Femur (tissue), 1 donor: Measurements from ENCODE around the gene INO80B.
"Not testable (repeated sequence)": the region's sequence is repeated elsewhere in the genome, so short reads cannot be mapped to it uniquely, and the experiment has no call there.

ENCODE experiments used
- DNase-seq: peaks from one replicate; pipeline ENCODE4 v3.0.0-alpha.2; 2017

INO80B gene

DNA sequence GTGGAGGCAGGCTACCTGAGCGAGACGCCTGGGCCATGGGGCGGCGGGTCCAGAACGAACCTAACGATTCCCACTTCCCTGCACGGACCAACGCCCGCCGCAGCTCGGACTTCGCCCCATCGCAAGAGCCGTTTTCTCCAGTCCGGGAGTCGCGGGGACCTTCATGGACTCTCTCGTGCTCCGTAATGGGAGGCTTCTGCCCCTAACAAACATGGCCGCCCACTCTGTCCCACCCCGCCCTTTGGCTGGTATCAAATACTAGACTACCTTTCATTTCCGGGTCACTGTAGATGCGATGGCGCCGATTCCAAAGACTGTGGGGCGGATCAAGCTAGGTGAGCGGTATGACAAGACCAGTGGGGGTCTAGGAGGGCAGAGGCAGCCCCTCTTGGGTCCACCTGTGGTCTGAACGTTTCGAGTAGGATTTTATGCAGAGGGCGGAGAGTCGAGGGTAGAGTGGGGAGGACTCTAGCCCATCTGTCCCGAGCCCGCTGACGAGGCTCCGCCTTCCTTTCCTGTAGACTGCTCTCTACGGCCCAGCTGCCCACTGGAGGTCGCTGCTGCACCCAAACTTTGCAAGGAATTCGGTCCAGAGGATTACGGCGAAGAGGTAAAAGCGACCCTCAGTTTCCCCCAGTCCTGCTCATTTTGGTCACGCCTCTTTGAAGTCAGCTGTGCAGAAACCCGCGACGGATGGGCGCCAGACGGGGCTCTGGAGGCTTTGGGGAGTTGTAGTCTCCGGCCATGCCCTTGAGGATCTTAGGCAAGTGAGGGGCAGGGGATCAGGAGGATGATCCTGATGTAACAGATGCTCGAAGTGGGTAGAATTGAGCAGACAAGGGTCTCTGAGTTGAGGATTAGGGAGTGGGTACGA lies 28.2 kb downstream of the INO80B start, which contains the start of the genes CCDC142 and TTC31:
Gene CCDC142, minus strand, starts transcription at position 198 of the 874 bp plus-strand sequence. Its CDS starts 161 bp downstream, at position 37.
Gene TTC31, plus strand, starts transcription at position 281 of the 874 bp plus-strand sequence. Its CDS starts 15 bp downstream, at position 296.
- DNase-seq = peak; percentile 98

DNA sequence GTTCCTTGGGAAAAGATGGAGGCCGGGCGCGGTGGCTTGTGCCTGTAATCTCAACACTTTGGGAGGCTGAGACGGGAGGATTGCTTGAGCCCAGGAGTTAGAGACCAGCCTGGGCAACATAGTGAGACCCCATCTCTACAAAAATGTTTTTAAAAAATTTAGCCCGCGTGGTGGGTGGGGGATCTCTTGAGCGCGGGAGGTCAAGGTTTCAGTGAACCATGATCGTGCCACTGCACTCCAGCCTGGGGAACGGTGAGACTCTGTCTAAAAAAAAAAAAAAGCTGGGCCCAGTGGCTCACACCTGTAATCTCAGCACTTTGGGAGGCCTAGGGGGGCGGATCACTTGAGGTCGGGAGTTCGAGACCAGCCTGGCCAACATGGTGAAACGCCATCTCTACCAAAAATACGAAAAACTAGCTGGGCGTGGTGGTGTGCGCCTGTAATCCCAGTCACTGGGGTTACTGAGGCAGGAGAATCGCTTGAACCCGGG lies 28.8 kb downstream of the INO80B start:
- DNase-seq = not testable (repeated sequence)

DNA sequence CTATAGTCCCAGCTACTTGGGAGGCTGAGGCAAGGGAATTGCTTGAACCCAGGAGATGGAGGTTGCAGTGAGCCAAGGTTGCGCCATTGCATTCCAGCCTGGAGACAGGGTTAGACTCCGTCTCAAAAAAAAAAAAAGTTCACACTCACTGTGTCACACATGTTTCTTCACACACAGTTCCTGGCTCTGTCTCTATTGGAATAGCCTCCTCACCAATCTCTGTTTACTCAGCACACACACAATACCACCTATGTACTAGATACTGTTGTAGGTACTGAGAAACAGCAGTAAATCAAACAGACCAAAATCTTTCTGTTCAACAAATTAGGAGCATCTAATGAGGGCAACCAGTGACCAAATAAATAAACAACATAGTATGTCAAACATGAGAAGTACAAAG lies 31.3 kb downstream of the INO80B start:
- DNase-seq = no peak

DNA sequence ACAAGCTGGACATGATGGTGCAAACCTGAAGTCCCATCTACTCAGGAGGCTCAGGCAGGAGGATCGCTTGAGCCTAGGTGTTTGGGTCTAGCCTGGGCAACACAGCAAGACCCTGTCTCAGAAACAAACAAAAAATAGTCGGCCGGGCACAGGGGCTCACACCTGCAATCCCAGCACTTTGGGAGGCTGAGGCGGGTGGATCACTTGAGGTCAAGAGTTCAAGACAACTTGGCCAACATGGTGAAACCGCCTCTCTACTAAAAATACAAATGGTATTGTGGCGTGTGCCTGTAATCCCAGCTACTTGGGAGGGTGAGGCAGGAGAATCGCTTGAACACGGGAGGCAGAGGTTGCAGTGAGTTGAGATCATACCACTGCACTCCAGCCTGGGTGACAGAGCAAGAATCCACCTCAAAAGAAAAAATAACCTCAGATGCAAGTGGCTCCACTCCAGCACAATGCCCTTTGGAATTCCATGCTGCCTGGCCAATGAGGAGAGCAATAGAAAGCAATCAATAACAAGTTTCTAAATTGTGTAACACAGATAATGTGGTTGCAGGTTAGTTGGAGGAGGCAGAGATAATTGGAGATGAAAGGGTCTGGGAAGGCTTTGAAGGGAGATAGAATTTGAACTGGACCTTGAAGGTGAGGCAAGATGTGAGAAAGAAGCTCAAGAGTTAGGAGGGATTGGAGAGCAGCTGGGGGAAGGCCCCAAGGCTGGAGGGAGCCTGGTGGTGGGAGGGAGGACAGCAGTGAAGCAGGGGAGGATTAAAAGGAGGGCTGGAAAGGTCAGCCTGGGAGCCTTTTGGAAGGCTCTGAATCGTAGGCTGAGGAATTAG lies 34.0 kb downstream of the INO80B start:
- no peak for DNase-seq

DNA sequence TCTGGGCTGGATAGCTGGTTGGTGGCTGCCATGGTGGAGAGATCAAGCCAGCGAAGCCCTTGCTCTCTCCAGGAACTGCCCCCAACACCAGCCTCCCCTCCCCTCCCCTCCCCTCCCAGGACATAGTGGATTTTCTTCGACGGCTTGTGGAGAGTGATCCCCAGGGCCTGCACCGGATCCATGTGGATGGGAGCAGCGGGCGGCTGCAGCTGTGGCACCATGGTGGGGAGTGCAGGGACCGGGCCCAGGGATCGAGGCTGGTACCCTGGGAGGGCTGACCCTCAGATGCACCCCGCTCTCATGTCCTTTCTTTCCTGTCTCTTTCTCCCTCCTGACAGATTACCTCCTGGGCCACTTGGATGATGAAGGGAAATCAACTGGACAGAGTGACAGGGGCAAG lies 35.0 kb downstream of the INO80B start:
- DNase-seq = no peak

DNA sequence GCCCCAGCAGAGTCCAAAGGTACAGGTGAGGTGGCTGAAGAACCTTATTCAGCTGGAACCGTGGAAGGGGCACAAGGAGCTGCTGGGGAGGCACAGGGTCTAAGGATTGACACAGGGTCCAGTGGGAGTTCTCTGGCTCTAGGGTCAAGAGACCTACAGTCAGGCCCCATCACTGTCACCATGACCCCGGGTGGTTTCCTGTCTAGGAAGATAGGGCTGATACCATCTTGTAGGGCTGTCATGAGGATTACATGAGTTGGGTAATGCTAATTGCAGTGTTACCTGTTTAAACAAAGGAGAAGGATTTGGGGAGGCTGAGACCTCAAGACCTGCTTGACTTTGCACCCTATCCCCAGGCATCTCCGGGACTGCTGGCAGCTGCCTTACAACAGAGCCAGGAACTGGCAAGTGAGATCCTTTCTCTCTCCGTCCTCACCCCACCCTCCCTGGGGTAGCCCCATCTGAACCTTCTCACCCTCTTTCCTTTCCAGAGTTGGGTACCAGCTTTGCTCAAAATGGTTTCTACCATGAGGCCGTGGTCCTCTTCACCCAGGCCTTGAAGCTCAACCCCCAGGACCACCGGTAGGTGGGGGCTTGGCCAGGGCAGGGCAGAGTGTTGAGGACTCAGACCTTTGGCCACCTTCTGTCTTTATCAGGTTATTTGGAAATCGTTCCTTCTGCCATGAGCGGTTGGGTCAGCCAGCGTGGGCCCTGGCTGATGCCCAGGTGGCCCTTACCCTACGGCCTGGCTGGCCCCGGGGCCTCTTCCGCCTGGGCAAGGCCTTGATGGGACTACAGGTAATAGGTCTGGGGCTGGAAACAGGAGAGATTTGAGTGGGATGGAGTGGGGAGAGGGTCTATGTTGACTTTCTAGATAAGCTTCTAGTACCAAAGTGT lies 37.0 kb downstream of the INO80B start:
- no peak for DNase-seq

DNA sequence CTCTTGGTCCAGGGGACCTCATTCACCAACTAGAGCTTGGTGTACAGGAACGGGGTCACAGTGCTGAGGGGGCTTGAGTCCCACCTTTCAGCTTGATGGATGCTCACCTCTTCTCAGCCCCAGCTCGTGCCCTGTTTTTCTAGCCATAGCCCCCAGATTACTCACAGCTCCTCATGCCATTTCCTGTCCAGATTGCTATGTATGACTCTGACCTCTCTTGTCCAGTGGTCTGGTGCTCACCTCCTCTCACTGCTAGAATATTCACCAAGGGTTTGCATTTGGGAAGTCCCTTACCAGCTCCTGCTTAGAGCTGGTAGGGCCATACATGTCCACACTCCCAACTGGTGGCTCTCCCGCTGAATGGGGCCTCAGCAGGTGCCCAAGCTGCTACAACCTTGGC lies 38.7 kb downstream of the INO80B start:
- DNase-seq = no peak

DNA sequence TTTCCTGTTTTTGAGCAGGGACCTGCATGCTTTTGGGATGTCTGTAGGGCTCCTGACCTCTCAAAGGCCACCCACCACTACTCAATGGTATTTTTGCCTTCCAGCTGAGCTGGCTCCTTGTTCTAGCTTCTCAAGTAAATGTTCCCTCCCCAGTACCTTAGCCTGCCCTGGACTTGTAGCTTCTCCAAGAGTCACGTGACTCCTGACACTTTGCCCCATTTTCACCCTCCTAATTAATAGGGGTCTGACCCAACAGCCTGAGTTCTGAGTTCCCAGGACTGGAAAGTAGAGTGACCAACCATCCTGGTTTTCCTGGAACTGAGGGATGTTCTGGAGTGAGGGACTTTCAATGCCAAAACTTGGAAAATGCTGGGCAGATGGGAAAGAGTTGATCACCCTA lies 40.6 kb downstream of the INO80B start:
- DNase-seq = no peak

DNA sequence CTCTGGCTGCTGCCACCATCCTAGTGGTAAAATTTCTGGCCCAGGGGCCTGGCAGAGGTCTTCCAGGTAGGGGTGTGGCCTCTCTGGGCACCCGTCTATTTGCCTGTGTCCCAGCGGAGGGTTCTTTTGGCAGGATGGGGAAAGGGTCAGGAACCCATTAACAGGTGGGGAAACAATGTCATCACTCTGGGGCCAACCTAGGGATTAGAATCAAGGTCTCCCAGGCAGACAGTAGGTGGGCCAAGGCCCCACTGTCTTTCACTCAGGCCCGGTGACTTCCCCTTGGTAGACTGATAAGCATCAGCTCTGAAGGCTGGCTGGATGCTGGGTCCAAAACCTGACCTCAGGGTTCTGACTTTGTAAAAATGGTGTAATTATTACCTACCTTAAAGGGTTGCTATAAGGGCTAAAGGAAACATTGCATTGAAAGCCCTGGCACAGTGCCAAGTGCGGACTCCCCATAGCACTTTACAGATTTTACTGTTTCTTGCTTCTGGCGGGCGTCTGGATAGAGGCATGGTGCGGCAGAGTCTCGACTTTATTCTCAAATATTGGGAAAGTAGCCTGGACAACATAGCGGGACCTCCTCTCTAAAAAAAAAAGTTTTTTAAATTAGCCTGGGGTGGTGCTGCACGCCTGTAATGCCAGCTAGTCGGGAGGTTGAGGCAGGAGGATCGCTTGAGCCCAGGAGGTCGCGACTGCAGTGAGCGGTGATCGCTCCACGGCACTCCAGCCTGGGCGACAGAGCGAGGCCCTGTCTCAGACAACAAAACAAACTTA lies 42.3 kb downstream of the INO80B start:
- DNase-seq = no peak

DNA sequence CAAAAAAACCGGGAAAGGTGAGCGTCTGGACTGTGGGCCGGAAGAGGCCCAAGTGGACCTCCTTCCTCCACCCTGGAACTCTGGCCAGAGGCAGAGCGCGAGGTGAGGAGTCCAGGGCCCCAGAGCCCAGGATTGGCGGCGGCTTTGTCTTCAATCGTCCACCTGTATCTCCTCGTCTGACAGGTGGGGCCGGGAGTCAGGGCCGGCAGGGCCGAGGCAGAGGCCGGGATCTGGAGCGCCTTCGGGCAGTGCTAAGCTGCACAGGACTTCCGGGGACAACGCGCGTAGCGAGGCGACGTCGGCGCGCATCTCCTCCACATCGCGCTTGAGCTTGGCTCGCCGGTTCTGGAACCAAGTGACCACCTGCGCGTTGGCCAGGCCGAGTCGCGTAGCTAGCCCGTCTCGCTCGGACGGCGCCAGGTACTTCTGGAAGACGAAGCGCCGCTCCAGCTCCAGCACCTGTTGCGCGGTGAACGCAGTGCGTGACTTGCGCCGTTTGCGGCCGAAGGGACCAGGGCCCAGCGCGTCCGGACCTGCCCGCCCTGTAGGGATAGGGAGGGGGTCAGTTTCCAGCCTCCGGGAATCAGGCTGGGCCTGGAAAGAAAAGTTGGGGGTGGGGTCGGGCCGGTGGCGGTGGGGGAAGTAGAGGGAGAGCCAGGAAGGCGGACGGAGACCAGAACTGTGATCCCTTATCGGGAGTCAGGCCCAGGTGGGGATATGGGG lies 43.1 kb downstream of the INO80B start:
- no peak for DNase-seq

DNA sequence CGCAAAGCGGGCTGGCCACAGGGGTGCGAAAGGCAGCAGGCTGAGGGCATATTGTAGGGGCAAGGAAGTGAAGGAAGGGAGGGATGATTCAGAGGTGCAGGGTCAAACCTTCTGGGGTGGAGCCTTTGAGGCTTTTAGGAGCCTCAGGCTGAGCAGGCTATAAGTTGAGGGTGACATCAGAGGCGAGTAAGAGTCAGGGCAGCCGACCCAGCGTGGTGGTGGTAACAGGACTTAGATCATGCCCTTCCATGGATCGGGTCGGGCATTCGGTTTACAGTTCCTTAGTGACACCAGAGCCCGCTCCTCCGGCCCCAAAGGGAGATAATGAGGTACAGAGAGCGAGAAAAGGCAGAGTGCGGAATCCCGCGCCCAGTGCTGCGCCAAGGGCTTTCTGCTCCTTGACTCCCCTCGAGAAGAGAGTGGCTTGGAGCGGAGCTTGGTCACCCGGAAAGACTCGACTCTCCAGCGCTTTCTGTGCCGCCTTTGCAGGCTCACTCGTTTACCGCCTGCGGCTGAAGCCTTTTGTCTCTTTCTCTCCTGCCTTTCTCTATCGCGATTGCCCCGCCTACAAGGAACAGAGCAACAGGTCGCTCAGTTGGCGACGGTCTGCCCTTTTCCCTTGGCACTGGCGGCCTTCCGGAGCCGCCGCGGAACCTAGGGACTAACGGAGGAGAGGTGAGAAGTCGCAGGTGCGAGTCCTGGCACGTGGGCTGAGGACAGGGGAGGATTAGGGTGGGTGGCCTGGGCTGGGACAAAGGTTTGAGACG lies 43.8 kb downstream of the INO80B start:
- no peak for DNase-seq

DNA sequence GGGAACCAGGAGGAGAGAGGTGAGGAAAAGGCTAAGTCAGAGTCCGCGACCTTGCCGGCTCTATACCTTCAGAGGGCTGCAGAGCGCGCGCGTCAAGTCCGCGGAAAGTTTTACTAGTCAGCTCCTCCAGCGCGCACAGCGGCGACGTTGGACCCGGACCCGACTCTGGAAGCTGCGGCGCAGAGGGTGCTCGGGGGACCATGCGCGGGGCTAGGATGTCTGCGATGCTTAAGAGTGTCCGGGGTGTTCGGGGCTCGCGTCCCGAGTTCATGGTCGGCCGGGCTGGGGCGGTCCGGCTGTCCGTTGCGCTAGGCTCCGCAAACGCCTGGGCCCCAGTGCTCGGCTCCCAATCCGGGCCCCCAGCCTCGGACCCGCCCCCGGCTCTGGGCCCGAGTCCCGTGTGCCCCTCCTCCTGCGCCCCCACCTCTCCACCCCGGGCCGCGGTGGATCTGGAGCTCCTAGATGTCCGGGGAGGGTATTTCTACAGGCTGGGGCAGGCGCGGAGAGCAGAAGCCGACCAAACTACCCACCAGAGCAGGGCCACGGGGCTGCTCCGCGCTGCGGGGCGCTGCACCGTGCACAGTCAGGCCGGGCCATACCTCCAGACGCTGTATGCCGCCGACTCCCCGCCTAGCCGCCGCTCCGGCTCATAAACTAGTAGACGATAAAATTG lies 44.5 kb downstream of the INO80B start, which contains the start of gene LBX2:
Gene LBX2, minus strand, starts transcription at position 337 of the 673 bp plus-strand sequence. Its CDS starts 66 bp downstream, at position 271.
- no peak for DNase-seq

DNA sequence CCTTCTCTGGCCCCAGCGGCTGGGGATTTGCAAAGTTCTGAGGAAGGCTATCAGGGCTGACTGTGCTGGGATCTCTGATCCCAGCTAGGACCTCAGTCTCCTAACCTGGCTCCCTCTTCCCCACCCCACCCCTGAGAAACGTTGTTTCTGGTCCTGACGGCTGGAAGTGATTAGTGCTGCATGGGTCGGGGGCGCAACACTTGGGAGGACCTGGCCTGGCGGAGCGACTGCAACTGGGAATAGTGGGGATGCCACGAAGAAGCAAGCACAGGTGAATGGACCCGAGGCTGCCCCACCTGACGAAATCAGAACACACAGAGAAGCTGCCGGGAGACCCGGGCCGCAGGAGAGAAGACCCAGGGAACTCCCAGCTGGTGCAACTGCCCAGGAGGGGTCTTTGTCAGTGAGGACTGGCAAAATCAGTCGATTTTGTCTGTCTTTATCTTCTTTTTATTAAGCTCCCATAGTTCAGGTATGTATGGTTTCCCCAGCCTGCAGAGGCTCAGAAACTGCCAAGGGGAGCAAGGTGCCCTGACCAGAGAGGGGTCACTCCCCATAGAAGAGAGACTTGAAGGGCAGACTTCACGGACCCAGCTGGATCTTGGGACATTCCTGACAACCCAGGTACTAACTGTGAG lies 45.2 kb downstream of the INO80B start:
- no peak for DNase-seq

DNA sequence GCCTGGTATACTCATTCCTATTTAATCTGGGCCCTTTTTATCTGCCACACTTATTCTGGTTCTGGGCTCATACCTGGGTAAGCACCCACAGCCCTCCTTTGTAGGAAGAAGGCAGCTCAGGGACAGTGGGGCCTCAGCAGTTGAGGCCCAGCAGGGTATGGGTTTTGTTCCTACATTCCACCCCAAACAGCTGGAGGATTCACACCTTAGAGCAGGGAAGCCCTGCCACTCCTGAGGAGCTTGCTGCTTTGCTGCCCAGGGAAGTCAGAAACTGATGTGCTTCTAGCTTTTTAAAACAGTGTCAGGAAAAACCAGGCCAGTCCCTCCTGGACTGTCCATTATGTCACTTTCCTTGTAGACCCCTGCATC lies 45.7 kb downstream of the INO80B start:
- no peak for DNase-seq

DNA sequence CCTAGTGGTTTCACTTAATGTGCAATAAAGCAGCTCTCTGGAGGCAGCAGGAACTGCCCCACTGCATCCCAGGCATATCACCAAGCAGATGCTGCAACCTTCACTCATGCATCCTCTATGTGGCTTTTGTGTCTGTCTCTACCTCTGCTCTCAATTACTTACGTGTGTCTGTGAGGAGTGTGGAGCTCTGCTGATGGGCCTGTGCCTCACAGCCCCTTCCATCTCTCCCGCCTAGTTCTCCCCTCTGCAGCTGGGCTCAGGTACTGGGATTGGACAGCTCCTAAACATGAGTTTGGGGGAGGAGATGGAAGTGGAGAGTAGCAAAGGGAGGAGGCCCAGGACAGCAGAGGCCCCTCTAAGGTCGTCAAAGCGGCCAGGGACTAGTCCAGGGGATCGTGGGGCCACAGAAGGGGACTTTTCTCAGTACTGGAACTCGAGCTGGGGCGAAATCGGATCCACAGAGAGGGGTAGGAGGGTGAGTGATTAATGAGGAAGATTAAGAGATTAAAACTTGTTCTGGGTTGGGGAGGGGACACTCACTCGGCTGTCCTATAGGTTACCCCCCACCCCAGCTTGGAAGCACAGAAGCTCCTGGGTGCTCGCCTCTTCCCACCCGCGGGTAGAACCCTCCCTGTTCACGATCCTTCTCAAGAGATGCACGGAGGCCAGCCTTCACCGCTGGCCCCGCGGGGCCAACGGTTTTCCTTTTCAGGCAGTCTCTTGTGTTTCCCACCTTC lies 46.6 kb downstream of the INO80B start:
- DNase-seq = no peak

DNA sequence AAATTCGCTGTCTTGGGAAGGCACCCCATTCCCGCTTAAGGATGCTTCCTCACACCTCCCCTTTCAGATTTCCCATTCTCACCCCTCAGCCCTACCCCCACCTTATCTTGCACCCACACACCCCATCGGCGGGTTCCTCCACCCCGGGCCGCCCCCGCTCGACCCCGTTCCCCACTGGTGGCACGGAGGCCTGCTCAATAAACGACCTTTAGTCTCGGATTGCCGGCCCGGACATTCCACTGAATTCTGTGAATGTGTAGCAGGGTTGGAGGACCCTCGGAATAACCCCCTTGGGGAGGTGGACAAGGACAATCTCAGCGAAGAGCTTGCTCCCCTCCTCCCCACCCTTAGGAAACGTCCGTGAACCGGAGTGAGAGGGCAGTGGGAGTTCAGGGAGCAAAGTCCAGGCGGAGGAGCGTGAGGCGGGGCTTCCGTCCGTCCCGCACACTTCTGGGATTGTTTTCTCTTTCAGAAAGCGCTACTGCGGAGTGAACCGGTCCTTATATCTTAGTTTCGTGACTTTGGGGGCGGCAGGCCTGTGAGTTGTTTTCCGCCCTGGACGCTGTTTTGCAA lies 47.3 kb downstream of the INO80B start:
- no peak for DNase-seq

DNA sequence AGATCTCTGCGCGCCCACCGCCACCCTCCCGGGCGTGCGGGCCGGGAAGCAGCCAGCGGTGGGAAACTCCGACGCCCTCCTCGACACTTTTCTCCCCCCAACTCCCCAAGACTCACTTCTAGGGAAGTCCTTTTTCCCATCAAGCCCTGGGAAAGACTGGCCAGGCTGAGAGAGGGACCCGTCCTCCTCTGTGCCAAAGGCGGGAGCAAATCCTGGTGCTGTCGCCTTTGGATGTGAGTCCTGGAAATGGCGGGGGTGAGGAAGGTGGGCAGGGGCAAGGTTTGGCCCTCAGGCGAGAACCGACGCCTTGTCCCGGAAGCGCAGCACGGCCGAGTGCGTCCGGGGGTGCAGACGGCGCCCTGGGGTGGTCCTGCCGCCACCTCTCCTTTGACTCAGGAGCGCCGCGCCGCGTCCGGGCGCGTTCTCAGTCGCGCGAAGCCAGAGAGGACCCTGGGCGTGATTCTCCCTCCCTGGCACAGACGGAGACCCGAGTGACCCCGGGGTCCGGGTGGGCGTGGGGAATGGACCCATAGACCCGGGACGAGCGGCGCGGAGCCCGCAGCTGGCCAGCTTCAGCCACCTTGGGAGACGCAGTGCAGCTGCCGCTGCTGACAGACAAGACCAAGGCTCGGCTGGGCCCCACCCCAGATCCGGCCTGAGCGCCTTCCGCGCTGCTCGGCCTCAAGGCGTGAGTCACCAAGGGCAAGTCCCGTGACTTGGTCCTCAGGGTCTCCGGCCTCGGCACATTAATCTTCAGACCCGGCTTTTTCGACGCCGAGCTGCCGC lies 48.0 kb downstream of the INO80B start:
- peak; percentile 84 for DNase-seq
